ENCODE data around the gene TDRD7.

TDRD7 gene

DNA sequence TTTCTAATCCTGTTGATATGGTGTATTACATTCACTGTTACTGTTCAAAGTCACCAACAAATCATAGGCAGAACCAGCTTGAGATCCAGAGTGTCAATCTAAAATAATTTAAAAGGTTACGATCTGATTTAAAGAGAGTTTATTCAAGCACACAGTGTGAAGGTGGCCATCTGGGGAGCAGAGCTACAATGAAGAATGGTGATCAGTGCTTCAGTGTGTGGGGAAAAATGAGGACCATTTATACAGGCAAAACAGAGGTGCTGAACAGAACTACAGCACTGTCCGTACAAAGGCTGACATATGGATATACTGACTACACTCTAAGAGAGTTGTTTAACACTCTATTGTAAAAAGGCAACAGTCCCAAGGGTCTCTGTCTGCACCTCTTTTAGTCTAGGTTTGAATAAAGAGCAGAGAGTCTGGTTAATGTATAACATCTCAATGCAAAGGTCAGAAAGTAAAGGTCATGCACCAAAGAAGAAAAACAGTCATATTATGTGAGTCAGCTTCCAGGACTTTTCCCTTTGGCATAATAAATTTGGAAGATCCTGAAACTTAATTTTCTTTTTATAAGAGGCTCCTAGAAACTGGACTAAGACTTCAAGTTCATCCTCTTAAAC is 29.7 kb upstream of the TDRD7 start:
- H3K27me3 ChIP-seq (ENCODE audit: control insufficient read depth, insufficient read depth, low read length): no peaks in the 10 kb centered on the region
- H2AFZ ChIP-seq: no peak overlapping the region
- H3K9ac ChIP-seq: no peak overlapping the region
- H3K9me3 ChIP-seq (ENCODE audit: control insufficient read depth, low read length): no peaks in the 10 kb centered on the region
- TF ChIP-seq, protein P1, sequence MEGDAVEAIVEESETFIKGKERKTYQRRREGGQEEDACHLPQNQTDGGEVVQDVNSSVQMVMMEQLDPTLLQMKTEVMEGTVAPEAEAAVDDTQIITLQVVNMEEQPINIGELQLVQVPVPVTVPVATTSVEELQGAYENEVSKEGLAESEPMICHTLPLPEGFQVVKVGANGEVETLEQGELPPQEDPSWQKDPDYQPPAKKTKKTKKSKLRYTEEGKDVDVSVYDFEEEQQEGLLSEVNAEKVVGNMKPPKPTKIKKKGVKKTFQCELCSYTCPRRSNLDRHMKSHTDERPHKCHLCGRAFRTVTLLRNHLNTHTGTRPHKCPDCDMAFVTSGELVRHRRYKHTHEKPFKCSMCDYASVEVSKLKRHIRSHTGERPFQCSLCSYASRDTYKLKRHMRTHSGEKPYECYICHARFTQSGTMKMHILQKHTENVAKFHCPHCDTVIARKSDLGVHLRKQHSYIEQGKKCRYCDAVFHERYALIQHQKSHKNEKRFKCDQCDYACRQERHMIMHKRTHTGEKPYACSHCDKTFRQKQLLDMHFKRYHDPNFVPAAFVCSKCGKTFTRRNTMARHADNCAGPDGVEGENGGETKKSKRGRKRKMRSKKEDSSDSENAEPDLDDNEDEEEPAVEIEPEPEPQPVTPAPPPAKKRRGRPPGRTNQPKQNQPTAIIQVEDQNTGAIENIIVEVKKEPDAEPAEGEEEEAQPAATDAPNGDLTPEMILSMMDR (IDR thresholded peaks at IDR 0.05): no peak
- no peaks in the 10 kb centered on the region for H3K79me2 ChIP-seq
- no peak overlapping the region for H3K4me3 ChIP-seq (ENCODE audit: low read depth, low read length)
- no peak overlapping the region for H3K4me2 ChIP-seq (ENCODE audit: low read length)
- H3K4me1 ChIP-seq: no peaks in the 10 kb centered on the region
- H3K36me3 ChIP-seq (ENCODE audit: control insufficient read depth, insufficient read depth, low read length): no peaks in the 10 kb centered on the region
- no peak overlapping the region for H3K27ac ChIP-seq

DNA sequence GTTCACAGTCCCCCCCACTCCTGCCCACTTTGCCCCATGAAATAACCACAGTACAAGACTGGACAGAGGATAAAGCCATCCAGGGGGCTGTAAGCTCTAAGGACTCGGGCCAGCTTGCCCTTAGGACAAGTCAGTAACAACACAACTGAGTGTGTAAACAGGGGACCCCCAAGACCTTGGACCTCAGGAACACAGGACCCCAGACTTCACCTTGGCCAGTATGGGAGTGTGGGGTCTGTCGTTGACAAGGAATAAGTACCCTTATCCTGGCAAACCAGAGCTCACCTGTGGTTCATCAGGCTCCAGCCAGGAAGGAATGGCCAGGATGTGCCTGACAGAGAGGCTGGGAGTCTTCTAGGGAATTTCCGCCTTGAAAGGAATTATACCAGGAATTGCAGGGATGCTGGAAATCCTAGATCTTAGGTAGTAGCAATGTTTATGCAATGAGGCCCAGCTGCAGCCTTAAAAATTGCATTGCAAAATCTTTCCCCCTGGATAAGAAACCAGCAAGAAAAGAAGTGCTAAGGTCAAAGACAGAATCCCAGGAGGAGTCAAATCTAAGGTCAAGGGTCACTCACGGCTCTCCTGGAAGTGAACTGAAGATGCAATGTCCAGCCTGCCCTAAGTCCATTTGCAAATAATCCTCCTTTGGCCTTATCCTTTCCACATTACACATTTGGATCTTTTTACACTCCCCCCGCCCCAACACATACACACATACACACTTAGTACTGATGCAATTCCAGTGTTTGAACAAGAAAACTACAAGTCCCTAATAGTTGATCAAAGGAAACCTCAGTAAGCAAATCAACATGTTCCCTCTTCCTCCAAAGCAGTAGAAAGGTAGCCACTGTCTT is 27.3 kb upstream of the TDRD7 start:
- Histone ChIP-seq H3K36me3 (ENCODE audit: control insufficient read depth, insufficient read depth, low read length) (no peaks in the 10 kb centered on the region), H3K27ac (no peak overlapping the region), H3K27me3 (ENCODE audit: control insufficient read depth, insufficient read depth, low read length) (no peaks in the 10 kb centered on the region), H3K9ac (no peak overlapping the region), H3K9me3 (ENCODE audit: control insufficient read depth, low read length) (no peaks in the 10 kb centered on the region), H3K79me2 (no peaks in the 10 kb centered on the region), H2AFZ (no peak overlapping the region), H3K4me1 (no peaks in the 10 kb centered on the region), H3K4me2 (ENCODE audit: low read length) (no peak overlapping the region), H3K4me3 (ENCODE audit: low read depth, low read length) (no peak overlapping the region)
- TF ChIP-seq, protein P1 (IDR thresholded peaks at IDR 0.05): no peak

DNA sequence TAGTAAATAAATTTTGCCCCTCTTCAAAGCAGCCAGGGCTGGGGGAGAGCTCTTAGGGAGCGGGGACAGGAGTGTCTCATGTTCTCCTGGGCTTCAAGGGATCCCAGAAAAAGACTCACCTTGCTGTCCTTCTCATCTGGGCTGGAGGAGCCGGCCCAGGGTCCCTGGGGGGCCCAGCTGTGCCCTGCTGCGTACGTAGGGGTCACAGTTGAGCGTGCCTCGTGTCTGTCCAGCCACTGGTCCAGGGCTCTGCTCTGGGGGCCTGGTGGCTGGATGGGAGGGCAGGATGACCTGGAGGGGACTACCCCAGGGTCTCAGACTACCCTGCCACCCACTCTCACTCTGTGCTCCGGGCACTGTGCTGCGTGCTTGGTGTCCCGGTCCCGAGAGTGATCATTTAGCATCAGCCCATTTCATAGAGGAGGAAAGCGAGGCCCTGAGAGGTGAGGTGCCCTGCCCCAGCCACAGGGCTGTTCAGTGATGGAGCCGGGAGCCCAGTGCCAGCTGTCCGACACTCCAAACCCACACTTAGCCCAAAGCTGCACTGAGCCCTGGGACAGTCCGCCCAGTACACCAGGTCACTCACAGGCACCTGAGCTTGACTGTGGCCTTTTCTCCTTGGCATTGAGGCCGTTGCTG is 26.2 kb upstream of the TDRD7 start:
- Histone ChIP-seq H3K27ac (no peak overlapping the region), H3K4me1 (no peaks in the 10 kb centered on the region), H2AFZ (no peak overlapping the region), H3K4me2 (ENCODE audit: low read length) (no peak overlapping the region), H3K9ac (no peak overlapping the region), H3K9me3 (ENCODE audit: control insufficient read depth, low read length) (no peaks in the 10 kb centered on the region), H3K27me3 (ENCODE audit: control insufficient read depth, insufficient read depth, low read length) (no peaks in the 10 kb centered on the region), H3K79me2 (no peaks in the 10 kb centered on the region), H3K36me3 (ENCODE audit: control insufficient read depth, insufficient read depth, low read length) (no peaks in the 10 kb centered on the region), H3K4me3 (ENCODE audit: low read depth, low read length) (no peak overlapping the region)
- TF ChIP-seq, protein P1 (IDR thresholded peaks at IDR 0.05): no peak

DNA sequence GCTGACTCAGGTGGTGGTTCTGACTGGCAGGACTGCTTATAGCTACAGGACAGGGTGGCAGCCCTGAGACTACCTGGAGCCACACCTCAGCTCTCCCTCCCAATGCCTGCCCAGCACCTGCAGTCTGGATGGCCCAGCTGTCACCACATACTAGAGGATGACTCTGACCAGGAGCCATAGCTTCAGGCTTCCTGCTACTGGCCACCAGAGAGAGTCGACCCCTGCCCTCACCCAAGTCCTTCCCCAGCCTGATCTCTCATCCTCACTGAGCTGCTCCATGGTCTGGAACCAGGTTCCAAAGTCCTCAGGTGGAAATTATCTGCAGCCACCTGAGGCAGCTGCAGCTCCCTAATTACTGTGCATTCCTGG is 25.6 kb upstream of the TDRD7 start:
- H3K4me3 ChIP-seq (ENCODE audit: low read depth, low read length): no peak overlapping the region
- H3K4me2 ChIP-seq (ENCODE audit: low read length): no peak overlapping the region
- no peak overlapping the region for H3K27ac ChIP-seq
- TF ChIP-seq, protein P1 (IDR thresholded peaks at IDR 0.05): no peak
- no peaks in the 10 kb centered on the region for H3K9me3 ChIP-seq (ENCODE audit: control insufficient read depth, low read length)
- no peaks in the 10 kb centered on the region for H3K4me1 ChIP-seq
- H3K9ac ChIP-seq: no peak overlapping the region
- no peaks in the 10 kb centered on the region for H3K79me2 ChIP-seq
- no peaks in the 10 kb centered on the region for H3K36me3 ChIP-seq (ENCODE audit: control insufficient read depth, insufficient read depth, low read length)
- H2AFZ ChIP-seq: no peak overlapping the region
- H3K27me3 ChIP-seq (ENCODE audit: control insufficient read depth, insufficient read depth, low read length): no peaks in the 10 kb centered on the region

Measured in parathyroid adenoma (tissue), 2 donors.